ENCODE data around the gene IP6K1.

DNA sequence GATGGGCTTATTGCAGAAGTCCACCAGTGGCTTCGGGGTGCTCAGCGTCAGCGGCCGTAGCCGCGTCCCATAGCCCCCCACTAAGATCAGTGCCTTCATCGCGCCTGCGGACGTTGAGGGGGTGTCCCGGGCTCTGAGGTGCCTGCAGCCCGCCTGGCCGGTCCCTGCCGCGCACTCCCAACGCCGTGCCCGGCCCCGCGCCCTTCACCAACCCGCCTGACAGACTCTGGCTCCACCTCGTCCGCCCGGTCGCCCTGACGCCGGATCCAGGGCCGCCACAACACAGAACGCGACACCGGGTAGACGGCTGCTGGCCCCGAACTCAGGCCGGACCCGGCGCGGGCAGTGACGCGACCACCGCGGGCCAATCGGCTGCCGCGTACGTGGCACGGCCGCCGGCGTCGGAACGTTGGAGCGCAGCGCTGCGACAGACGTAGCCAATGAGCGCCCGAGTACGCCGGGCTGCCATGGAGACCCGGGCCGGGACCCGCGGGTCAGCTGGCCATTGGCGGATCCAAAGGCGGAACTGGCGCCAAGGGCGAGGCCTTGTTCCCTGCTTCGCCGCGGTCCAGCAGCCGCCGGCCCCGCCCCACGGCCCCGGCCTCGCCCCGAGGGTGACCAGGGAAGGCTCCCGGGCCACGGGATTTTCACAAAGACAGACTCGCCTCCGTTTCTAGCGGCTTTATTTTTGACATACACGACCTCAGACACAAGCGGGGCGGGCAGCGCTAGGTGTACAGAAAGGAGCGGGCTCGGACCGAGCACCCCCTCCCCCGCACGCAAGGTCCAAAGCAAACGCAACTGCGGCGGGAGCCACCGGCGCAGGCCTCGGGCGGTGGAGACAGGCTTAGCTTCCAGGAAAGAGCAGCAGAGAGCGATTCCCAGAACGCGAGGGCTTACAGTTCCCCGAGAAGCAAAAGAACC lies 62.5 kb downstream of the IP6K1 start, which contains the start of gene GMPPB:
- TF ChIP-seq ZC3H10 (CRISPR knock-in tag; IDR thresholded peaks at IDR 0.05) (no peak), PATZ1 (CRISPR knock-in tag; IDR thresholded peaks at IDR 0.05; ENCODE audit: borderline replicate concordance) (no peak), GLIS3 (CRISPR knock-in tag; IDR thresholded peaks at IDR 0.05) (no peak), RARB (CRISPR knock-in tag; IDR thresholded peaks at IDR 0.05) (no peak), CSRNP3 (CRISPR knock-in tag; IDR thresholded peaks at IDR 0.05) (no peak), OSR1 (CRISPR knock-in tag; IDR thresholded peaks at IDR 0.05) (no peak), ZNF8 (CRISPR knock-in tag; IDR thresholded peaks at IDR 0.05) (no peak), ARNTL (CRISPR knock-in tag; IDR thresholded peaks at IDR 0.05; ENCODE audit: borderline replicate concordance, low read depth) (no peak), ZFP3 (CRISPR knock-in tag; IDR thresholded peaks at IDR 0.05) (no peak)

Measured in SK-N-SH treated with all-trans-retinoic acid at 6 μM for 48 hours (cell line).